ENCODE data around the gene CD302.
A peak's percentile ranks its signal among the peaks of the same experiment; 100 is the strongest.
"Not testable (repeated sequence)": the region's sequence is repeated elsewhere in the genome, so short reads cannot be mapped to it uniquely, and the experiment has no call there.

Gene CD302

DNA sequence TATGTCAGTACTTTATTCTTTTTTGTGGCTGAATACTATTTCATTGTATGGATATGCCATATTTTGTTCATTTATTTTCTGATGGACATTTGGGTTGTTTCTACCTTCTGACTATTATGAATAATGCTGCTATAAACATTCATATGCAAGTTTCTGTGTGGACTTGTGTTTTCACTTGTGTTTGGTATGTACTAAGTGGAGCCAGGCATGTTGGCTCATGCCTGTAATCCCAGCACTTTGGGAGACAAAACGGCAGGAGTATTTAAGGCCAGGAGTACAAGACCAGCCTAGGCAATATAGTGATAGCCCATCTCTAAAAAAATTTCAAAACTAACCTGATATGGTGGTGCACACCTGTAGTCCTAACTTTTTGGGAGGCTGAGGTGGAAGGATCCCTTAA is 62.4 kb downstream of the CD302 start:
- peaks cover 76% of the 10 kb centered on the region for H3K36me3 Mint-ChIP-seq (ENCODE audit: insufficient read depth)
- peaks cover 27 to 36% of the 10 kb centered on the region in 2 donors for H3K4me1 Mint-ChIP-seq (ENCODE audit: low read depth in 2 of 2)
- H3K27ac Mint-ChIP-seq, result peak overlapping the region in 1 of 2 donors; percentile 52
- no peak for ATAC-seq (replicated peaks)
- H3K27me3 Mint-ChIP-seq, result no peaks in the 10 kb centered on the region
- no peak overlapping the region for H3K4me3 Mint-ChIP-seq
- no peaks in the 10 kb centered on the region for H3K9me3 Mint-ChIP-seq
- no peak for DNase-seq

DNA sequence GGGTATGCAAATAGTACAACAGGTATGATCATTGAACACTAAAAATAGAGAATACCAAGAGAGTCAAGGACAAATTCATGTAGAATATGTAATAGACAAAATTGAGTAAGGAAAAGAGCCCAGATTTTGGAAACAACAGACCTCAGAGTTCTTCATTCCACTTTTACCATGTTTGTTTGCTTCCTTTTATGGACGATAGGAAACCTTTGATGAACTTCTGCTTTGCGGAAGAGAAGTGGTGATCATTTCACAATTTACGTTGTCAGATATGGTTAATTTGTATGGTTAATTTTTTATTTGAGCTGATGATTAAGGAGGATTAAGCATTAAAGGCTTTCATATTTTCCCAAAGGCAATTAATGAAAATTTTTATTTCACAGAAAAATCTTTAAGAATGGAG is 69.4 kb downstream of the CD302 start:
- Mint-ChIP-seq H3K4me3 (no peak overlapping the region), H3K27me3 (no peaks in the 10 kb centered on the region), H3K9me3 (no peaks in the 10 kb centered on the region), H3K36me3 (ENCODE audit: insufficient read depth) (peaks cover 63% of the 10 kb centered on the region), H3K27ac (peak overlapping the region in 1 of 2 donors; percentile 5), H3K4me1 (ENCODE audit: low read depth in 2 of 2) (peaks cover 29 to 52% of the 10 kb centered on the region in 2 donors)
- DNase-seq, result no peak
- ATAC-seq (replicated peaks), result no peak

DNA sequence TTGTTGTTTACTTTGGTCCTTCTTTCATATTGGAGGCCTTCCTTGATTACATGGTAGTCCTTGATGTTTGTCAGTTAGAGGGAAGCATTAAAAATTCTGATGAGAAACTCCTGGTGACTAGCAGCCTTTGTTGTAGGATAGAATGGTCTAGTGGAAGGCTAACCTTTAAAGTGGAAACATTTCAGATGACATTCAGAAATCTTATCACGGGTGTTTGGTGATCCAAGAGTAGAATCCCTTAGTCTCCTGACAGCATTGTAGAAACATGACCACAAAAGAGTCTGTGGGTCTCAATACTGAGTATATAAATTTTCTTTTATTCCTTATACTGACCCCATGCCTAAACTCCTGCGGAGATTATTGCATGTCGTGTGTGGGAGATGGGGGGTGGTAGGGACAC is 72.3 kb downstream of the CD302 start:
- H3K4me1 Mint-ChIP-seq (ENCODE audit: low read depth in 2 of 2), result peaks cover 49 to 81% of the 10 kb centered on the region in 2 donors

DNA sequence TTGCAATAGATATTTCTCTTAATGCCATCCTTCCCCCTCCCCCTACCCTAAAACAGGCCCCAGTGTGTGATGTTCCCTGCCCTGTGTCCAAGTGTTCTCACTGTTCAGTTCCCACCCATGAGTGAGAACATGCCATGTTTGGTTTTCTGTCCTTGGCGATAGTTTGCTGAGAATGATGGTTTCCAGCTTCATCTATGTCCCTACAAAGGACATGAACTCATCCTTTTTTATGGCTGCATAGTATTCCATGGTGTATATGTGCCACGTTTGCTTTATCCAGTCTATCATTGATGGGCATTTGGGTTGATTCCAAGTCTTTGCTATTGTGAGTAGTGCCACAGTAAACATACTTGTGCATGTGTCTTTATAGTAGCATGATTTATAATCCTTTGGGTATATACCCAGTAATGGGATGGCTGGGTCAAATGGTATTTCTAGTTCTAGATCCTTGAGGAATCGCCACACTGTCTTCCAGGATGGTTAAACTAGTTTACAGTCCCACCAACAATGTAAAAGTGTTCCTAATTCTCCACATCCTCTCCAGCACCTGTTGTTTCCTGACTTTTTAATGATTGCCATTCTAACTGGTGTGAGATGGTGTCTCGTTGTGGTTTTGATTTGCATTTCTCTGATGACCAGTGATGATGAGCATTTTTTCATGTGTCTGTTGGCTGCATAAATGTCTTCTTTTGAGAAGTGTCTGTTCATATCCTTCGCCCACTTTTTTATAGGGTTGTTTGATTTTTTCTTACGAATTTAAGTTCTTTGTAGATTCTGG is 73.0 kb downstream of the CD302 start:
- DNase-seq; H3K27me3 Mint-ChIP-seq; ATAC-seq (replicated peaks); H3K9me3 Mint-ChIP-seq: not testable (repeated sequence)
- Mint-ChIP-seq H3K36me3 (ENCODE audit: insufficient read depth) (peaks cover 43% of the 10 kb centered on the region), H3K27ac (peak overlapping the region in 1 of 2 donors; percentile 64), H3K4me1 (ENCODE audit: low read depth in 2 of 2) (peaks cover 55 to 82% of the 10 kb centered on the region in 2 donors), H3K4me3 (peak overlapping the region in 1 of 2 donors; percentile 62)

More for the DNA sequence above, 72.3 kb downstream of the CD302 start:
- Mint-ChIP-seq H3K4me3 (peak overlapping the region in 1 of 2 donors; percentile 5), H3K27me3 (no peaks in the 10 kb centered on the region), H3K9me3 (no peaks in the 10 kb centered on the region), H3K36me3 (ENCODE audit: insufficient read depth) (peaks cover 45% of the 10 kb centered on the region), H3K27ac (peak overlapping the region; percentile 60 to 64)
- no peak for ATAC-seq (replicated peaks)
- DNase-seq, result no peak

DNA sequence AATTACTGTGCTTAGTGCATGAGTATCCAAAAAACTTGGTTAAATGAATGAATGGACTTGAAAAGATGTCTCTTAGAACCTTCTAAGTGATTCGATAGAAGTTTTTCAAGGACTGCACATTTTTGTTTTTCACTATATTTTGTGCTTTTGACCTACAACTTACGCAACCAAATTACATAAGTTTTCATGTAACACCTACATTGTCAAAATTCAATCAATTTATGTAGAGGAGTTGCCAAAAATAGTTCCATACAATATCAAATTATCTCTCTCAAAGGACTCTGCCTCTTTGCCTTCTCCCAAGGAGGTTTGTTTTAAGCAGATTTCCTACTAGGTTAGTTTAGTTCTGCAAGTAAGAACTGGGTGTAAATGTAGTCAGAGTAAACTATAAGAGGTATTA is 75.4 kb downstream of the CD302 start:
- Mint-ChIP-seq H3K9me3 (no peaks in the 10 kb centered on the region), H3K36me3 (ENCODE audit: insufficient read depth) (peaks cover 49% of the 10 kb centered on the region), H3K27me3 (no peaks in the 10 kb centered on the region), H3K27ac (peak overlapping the region; percentile 41 to 85), H3K4me1 (ENCODE audit: low read depth in 2 of 2) (peaks cover 54 to 91% of the 10 kb centered on the region in 2 donors), H3K4me3 (peak overlapping the region; percentile 51 to 62)
- ATAC-seq (replicated peaks) (no peak), DNase-seq (no peak)

DNA sequence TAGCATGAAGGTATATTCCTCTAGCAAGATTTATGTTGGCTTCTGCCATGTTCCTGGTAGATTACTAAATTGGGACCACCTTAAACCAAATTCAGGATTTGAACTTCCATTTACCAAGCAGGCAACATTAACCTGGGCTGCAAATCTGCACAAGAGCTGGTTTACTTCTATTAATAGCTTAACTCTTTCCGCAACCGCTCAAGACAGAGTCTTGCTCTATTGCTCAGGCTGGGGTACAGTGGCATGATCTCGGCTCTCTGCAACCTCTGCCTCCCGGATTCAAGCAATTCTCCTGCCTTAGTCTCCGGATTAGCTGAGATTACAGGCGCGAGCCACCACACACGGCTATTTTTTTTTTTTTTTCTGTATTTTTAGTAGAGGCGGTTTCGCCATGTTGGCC is 77.3 kb downstream of the CD302 start:
- H3K36me3 Mint-ChIP-seq (ENCODE audit: insufficient read depth), result peaks cover 52% of the 10 kb centered on the region
- H3K9me3 Mint-ChIP-seq, result no peaks in the 10 kb centered on the region
- H3K27me3 Mint-ChIP-seq, result no peaks in the 10 kb centered on the region
- peaks cover 59 to 95% of the 10 kb centered on the region in 2 donors for H3K4me1 Mint-ChIP-seq (ENCODE audit: low read depth in 2 of 2)
- peak overlapping the region in 1 of 2 donors; percentile 21 for H3K27ac Mint-ChIP-seq
- DNase-seq (no peak), ATAC-seq (replicated peaks) (no peak)
- H3K4me3 Mint-ChIP-seq, result peak overlapping the region in 1 of 2 donors; percentile 62

All from effector memory CD8-positive, alpha-beta T cell (primary cell).